NCI-H1417 treated with DMSO at 0.1 percent for 48 hours (cell line): ENCODE results near the gene MRPL16.
"Not testable (repeated sequence)": the region's sequence is repeated elsewhere in the genome, so short reads cannot be mapped to it uniquely, and the experiment has no call there.

Source experiments
- DNase-seq: peaks from one replicate; lab custom pipeline; 2025; lab: John Stamatoyannopoulos, UW

The MRPL16 gene

GRCh38 chr11:59812220-59812619 is 1.6 kb upstream of the MRPL16 start:
- no peak for DNase-seq

- no peak for DNase-seq
Measured at GRCh38 chr11:59810911-59811259, 307 bp upstream of the MRPL16 start.

- DNase-seq: no peak
Measured at GRCh38 chr11:59807047-59807610, 3.4 kb downstream of the MRPL16 start.

- DNase-seq: no peak
Measured at GRCh38 chr11:59804061-59804460, 6.5 kb downstream of the MRPL16 start.

GRCh38 chr11:59802639-59803176 is 7.9 kb downstream of the MRPL16 start:
- DNase-seq: no peak

GRCh38 chr11:59801981-59802638 is 8.5 kb downstream of the MRPL16 start:
- DNase-seq: no peak

GRCh38 chr11:59801160-59801706 is 9.3 kb downstream of the MRPL16 start:
- no peak for DNase-seq

- no peak for DNase-seq
Measured at GRCh38 chr11:59800390-59801025, 10.1 kb downstream of the MRPL16 start.

GRCh38 chr11:59794417-59794816 is 16.2 kb downstream of the MRPL16 start:
- no peak for DNase-seq

- DNase-seq: no peak
Measured at GRCh38 chr11:59792507-59792906, 18.1 kb downstream of the MRPL16 start.

- no peak for DNase-seq
Measured at GRCh38 chr11:59791639-59792038, 18.9 kb downstream of the MRPL16 start.

- no peak for DNase-seq
Measured at GRCh38 chr11:59787816-59788215, 22.8 kb downstream of the MRPL16 start.

GRCh38 chr11:59787255-59787588 is 23.4 kb downstream of the MRPL16 start:
- no peak for DNase-seq

- DNase-seq: no peak
Measured at GRCh38 chr11:59785818-59786217, 24.8 kb downstream of the MRPL16 start.

- not testable (repeated sequence) for DNase-seq
Measured at GRCh38 chr11:59784441-59784840, 26.1 kb downstream of the MRPL16 start.

GRCh38 chr11:59783632-59784090 is 26.9 kb downstream of the MRPL16 start:
- no peak for DNase-seq

- no peak for DNase-seq
Measured at GRCh38 chr11:59782080-59782479, 28.5 kb downstream of the MRPL16 start.

GRCh38 chr11:59779487-59779886 is 31.1 kb downstream of the MRPL16 start:
- no peak for DNase-seq

- no peak for DNase-seq
Measured at GRCh38 chr11:59778122-59778521, 32.5 kb downstream of the MRPL16 start.

- DNase-seq: no peak
Measured at GRCh38 chr11:59777104-59777503, 33.5 kb downstream of the MRPL16 start.

- no peak for DNase-seq
Measured at GRCh38 chr11:59776210-59777066, 34.1 kb downstream of the MRPL16 start.

GRCh38 chr11:59773083-59773440 is 37.5 kb downstream of the MRPL16 start:
- no peak for DNase-seq
